Stimulated activated CD4-positive, alpha-beta T cell treated with anti-CD3 and anti-CD28 coated beads, Interleukin-1b, Interleukin-23, amount 100 ng/mL, for 1 hour (primary cell): ENCODE results near the gene TINAGL1.

Source experiments
- DNase-seq, 2 donors: peaks; one replicate each; pipeline ENCODE4 v3.0.0-alpha.2; 2020; ENCODE audit warnings: low read depth in 2 of 2

The TINAGL1 gene

DNA sequence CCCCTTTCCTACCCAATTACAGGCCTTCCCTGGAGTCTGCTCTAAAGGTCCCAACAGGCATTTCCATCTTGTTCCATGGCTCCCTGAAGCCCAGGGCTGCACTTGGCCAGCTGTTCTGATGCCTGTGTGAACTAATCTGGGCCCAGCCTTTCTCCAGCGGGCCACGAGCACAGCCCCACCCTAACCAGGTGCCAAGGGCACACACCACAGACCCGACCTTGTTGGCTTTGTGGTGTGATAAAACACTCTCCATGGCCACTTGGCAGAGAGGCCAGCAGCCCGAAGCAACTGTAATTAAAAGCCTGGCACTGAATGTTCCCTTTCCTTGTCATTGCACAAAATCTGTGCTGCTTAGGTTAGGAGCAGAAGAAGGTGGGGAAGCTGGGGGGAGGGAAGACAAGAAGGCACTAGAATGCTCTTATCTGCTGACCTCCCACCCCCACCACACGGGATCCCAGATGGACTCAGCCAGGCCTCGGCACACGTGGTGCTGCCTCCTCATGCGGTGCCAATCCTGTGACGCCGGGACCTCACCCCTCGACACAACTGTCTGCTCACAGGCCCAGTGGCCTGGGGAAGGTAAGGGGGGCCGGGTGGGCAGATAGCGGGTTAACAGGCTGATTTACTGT, 51.1 kb downstream of the TINAGL1 start:
- DNase-seq = no peak

- DNase-seq = no peak
Observed at GRCh38 chr1:31627930-31628559, 51.7 kb downstream of the TINAGL1 start.

GRCh38 chr1:31628931-31629556, 52.7 kb downstream of the TINAGL1 start:
- DNase-seq = no peak

DNA sequence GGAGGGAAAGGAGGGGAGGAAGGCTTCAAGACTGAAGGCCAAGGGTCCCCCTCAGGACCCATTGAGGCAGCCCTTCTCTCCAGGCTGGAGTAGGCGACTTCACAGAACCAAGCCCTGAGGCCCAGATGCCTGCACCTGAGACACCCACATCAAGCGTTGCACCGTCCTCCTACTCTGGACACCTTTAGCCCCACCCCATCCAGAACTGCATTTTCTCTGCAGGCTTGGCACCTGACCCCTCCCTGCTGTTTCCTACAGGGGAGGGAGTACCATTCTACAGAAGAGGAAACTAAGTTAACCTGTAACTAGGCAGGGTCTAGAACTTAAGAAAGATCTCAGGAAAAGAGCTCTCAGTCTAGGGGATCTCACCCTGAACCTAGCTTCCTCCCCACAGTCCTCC, 56.3 kb downstream of the TINAGL1 start:
- no peak for DNase-seq

- no peak for DNase-seq
Observed at GRCh38 chr1:31633117-31633516, 56.8 kb downstream of the TINAGL1 start.
